Type B pancreatic cell (in vitro differentiated cells): ENCODE measurements around the gene HAPLN2. TPM values are rescaled to one million over a fixed set of nuclear protein-coding genes. Genes with fewer than 3 reads are reported as not detected.
"Not testable (repeated sequence)": the region's sequence is repeated elsewhere in the genome, so short reads cannot be mapped to it uniquely, and the experiment has no call there.

ENCODE experiments used
- DNase-seq: peaks from one replicate; pipeline ENCODE4 v3.0.0; 2021; ENCODE audit warnings: mixed read lengths; ENCODE audit not compliant: unreplicated experiment; ENCODE audit errors: extremely low spot score
- H3K27ac Mint-ChIP-seq: 2 replicates; pipeline ENCODE4 v1.8.0; 2021; ENCODE audit warnings: mild to moderate bottlenecking, mixed read lengths
- H3K27me3 Mint-ChIP-seq: 2 replicates; pipeline ENCODE4 v1.8.0; 2021; ENCODE audit warnings: mixed read lengths
- H3K36me3 Mint-ChIP-seq: 2 replicates; pipeline ENCODE4 v1.8.0; 2021; ENCODE audit warnings: mixed read lengths
- H3K4me1 Mint-ChIP-seq: one replicate; pipeline ENCODE4 v1.8.0; 2021; ENCODE audit warnings: mixed read lengths; ENCODE audit not compliant: unreplicated experiment
- H3K4me3 Mint-ChIP-seq: 2 replicates; pipeline ENCODE4 v1.8.0; 2021; ENCODE audit warnings: mild to moderate bottlenecking, mixed read lengths
- H3K9me3 Mint-ChIP-seq: 2 replicates; pipeline ENCODE4 v1.8.0; 2021; ENCODE audit warnings: mixed read lengths
- total RNA-seq: library from RNA; stranded (reverse); gene quantifications from 2 replicates; pipeline ENCODE4 v1.2.1, GENCODE V29; 2021; ENCODE audit warnings: low replicate concordance
- TF ChIP-seq, protein P1 (sequence below): fragments of 200-600 bp; sonication (generic); conservative IDR thresholded peaks from 2 replicates; pipeline ENCODE4 v1.5.0; 2021; ENCODE audit warnings: antibody characterized with exemption, mild to moderate bottlenecking

Gene HAPLN2
- total RNA-seq, 1 donor from 2014 or later = not detected

DNA sequence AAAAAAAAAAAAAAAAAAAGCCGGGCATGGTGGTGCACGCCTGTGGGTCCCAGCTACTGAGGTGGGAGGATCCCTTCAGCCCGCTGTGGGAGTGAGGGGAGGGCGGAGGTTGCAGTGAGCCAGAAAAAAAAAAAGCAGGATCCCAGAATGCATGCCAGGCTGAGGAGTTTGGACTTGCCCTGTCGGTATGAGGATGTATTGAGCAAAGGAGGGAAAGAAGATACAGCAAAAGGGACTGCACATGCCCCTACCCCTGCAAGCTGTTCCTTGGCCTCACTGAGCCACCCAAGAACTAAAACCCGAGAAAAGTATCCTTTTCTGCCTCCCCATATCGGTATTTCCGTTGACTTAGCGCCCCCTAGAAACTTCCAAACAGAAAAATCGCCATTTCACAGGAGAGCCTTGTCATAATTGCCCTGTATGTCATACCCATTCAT is 16.6 kb upstream of the HAPLN2 start:
- TF ChIP-seq, protein P1, sequence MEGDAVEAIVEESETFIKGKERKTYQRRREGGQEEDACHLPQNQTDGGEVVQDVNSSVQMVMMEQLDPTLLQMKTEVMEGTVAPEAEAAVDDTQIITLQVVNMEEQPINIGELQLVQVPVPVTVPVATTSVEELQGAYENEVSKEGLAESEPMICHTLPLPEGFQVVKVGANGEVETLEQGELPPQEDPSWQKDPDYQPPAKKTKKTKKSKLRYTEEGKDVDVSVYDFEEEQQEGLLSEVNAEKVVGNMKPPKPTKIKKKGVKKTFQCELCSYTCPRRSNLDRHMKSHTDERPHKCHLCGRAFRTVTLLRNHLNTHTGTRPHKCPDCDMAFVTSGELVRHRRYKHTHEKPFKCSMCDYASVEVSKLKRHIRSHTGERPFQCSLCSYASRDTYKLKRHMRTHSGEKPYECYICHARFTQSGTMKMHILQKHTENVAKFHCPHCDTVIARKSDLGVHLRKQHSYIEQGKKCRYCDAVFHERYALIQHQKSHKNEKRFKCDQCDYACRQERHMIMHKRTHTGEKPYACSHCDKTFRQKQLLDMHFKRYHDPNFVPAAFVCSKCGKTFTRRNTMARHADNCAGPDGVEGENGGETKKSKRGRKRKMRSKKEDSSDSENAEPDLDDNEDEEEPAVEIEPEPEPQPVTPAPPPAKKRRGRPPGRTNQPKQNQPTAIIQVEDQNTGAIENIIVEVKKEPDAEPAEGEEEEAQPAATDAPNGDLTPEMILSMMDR = peak; percentile 51
- H3K36me3 Mint-ChIP-seq = no peaks in the 10 kb centered on the region
- H3K4me1 Mint-ChIP-seq = peaks cover 15% of the 10 kb centered on the region
- no peak for DNase-seq
- H3K9me3 Mint-ChIP-seq = no peaks in the 10 kb centered on the region
- peaks cover 3% of the 10 kb centered on the region for H3K27me3 Mint-ChIP-seq
- H3K27ac Mint-ChIP-seq = no peak overlapping the region
- peak overlapping the region; percentile 67 for H3K4me3 Mint-ChIP-seq

DNA sequence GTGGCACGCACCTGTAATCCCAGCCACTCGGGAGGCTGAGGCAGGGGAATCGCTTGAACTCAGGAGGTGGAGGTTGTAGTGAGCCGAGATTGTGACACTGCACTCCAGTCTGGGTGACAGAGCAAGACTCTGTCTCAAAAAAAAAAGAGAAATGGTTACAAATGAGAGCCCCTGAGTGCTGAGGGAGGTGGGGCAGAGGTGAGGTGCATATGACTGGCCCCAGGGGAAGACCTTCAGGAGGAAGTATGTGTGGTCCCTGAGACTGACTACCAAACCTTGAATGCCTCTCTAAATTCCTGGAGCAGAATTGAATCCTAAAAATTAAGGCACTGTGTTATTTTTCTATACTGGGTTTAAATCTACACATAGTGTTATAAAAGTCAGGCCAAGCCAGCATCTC is 11.9 kb upstream of the HAPLN2 start:
- not testable (repeated sequence) for H3K27ac Mint-ChIP-seq, H3K9me3 Mint-ChIP-seq, DNase-seq, H3K36me3 Mint-ChIP-seq, H3K4me3 Mint-ChIP-seq, H3K4me1 Mint-ChIP-seq
- H3K27me3 Mint-ChIP-seq = peaks cover 23% of the 10 kb centered on the region

DNA sequence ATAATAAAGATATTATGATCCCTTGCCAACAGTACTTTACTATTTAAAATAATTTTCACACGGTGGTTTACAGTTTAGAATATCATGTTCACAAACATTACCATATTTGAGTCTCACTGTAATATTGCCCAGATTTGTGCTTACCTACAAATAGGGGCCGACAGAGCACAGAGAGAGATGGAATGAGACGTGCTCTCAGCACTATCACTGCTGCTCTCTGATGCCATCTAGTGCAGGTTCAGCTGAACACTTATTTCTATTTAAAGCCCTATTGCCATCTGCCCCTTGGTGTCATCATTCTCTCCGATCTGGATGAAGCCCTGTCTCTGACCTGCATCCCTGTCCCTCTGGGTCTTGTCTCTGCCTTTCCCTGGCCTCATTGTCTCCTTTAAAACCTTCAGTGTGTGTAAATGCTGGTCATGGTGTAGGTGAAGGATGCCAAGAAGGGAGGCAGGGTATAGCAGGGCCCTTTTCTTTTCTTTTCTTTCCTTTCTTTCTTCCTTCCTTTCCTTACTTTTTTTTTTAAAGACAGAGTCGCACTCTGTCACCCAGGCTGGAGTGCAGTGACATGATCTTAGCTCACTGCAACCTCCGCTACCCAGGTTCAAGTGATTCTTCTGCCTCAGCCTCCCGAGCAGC is 11.1 kb upstream of the HAPLN2 start:
- no peaks in the 10 kb centered on the region for H3K9me3 Mint-ChIP-seq
- no peak overlapping the region for H3K27ac Mint-ChIP-seq
- peaks cover 3% of the 10 kb centered on the region for H3K4me1 Mint-ChIP-seq
- no peak for DNase-seq
- peaks cover 29% of the 10 kb centered on the region for H3K27me3 Mint-ChIP-seq
- peak overlapping the region; percentile 34 for H3K4me3 Mint-ChIP-seq
- TF ChIP-seq, protein P1 = peak; percentile 84
- H3K36me3 Mint-ChIP-seq = no peaks in the 10 kb centered on the region

DNA sequence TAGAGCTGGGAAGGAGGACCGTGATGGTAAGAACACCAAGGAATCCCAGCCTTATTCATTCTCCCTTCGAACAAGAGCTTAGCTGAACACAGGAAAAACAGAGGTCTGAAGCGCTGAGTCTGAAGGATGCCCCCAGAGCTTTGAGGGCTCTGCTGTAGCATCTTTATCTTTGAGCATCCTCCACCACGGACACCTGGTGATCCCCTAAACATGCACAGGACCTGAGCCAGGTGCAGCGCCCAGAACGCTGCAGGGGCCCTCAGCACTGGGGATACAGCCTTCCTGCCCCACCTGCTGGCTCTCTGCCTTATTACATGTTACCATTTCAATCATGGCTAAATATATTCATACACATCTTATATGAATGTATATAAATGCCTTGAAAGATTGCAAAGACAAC is 10.2 kb upstream of the HAPLN2 start:
- TF ChIP-seq, protein P1 = peak; percentile 77
- no peak overlapping the region for H3K4me3 Mint-ChIP-seq
- peaks cover 3% of the 10 kb centered on the region for H3K4me1 Mint-ChIP-seq
- H3K9me3 Mint-ChIP-seq = no peaks in the 10 kb centered on the region
- DNase-seq = no peak
- H3K27ac Mint-ChIP-seq = no peak overlapping the region
- H3K36me3 Mint-ChIP-seq = no peaks in the 10 kb centered on the region
- peaks cover 33% of the 10 kb centered on the region for H3K27me3 Mint-ChIP-seq

DNA sequence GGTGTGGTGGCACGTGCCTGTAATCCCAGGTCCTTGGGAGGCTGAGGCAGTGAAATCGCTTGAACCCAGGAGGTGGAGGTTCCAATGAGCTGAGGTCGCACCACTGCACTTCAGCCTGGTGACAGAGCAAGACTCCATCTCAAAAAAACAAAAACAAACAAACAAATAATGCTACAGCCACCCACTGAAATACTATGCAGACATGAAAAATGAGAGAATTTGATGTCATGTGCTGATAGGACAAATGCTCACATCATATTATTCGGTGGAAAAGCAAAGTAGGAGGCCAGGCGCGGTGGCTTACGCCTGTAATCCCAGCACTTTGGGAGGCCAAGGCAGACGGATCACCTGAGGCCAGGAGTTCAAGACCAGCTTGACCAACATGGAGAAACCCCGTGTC is 9.1 kb upstream of the HAPLN2 start:
- H3K27ac Mint-ChIP-seq, H3K9me3 Mint-ChIP-seq, H3K4me3 Mint-ChIP-seq, H3K36me3 Mint-ChIP-seq, DNase-seq, H3K4me1 Mint-ChIP-seq: not testable (repeated sequence)
- peaks cover 41% of the 10 kb centered on the region for H3K27me3 Mint-ChIP-seq

DNA sequence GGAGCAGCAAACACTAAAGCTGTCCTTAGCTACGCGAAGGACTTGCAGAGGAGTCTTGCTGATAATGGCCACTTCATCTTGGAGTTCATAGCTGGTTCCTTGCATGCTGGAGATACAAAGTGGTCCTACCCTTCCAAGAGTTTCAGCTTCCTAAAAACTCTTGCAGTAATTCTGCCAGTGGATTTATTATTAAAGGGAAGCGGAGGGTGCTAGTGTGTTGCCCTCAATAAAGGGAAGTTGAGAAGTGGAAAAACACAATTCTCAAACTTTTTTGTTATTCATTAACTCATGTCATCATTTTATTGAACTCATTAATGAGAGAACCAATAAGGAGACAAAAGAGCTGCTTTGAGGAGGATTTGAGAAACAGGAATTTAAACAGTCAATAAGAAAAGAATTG is 6.5 kb upstream of the HAPLN2 start:
- Mint-ChIP-seq H3K27me3 (peaks cover 55% of the 10 kb centered on the region), H3K4me1 (peaks cover 12% of the 10 kb centered on the region), H3K4me3 (no peak overlapping the region), H3K36me3 (no peaks in the 10 kb centered on the region), H3K27ac (no peak overlapping the region), H3K9me3 (no peaks in the 10 kb centered on the region)
- TF ChIP-seq, protein P1 = no peak
- no peak for DNase-seq

DNA sequence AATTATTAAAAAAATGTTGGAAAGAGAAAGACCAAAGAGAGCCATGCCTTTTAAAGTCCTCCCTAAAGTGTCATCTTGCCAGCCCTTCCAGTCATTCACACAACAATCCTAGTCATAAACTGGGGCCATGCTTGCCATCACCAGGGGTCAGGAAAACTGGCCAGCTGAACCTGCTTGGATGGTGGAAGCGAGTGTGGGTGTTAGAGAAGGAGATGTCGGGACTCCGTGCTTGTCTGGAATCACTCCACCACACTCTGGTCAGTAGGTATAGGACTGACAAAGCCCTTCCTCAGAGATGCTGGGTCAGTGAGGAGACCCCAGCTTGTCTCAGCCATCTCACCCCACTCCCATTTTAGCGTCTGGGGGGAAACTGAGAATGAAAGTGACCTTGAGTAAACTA is 3.3 kb upstream of the HAPLN2 start:
- TF ChIP-seq, protein P1 = no peak
- H3K27me3 Mint-ChIP-seq = peaks cover 67% of the 10 kb centered on the region

More for the DNA sequence above, 3.3 kb upstream of the HAPLN2 start:
- peaks cover 18% of the 10 kb centered on the region for H3K4me1 Mint-ChIP-seq
- H3K36me3 Mint-ChIP-seq = no peaks in the 10 kb centered on the region
- no peaks in the 10 kb centered on the region for H3K9me3 Mint-ChIP-seq
- no peak for DNase-seq
- H3K27ac Mint-ChIP-seq = no peak overlapping the region
- no peak overlapping the region for H3K4me3 Mint-ChIP-seq
